HG03439 (cell line): ENCODE data around the gene ATRN.

Experiments
- ATAC-seq: cut with Tn5 transposase; IDR thresholded peaks from one replicate; pipeline ENCODE4 v1.9.1; 2021; ENCODE audit warnings: mild to moderate bottlenecking, moderate library complexity; ENCODE audit not compliant: unreplicated experiment

ATRN gene

GRCh38 chr20:3653921-3654320 is 183.1 kb downstream of the ATRN start:
- no peak for ATAC-seq

- no peak for ATAC-seq
Measured at GRCh38 chr20:3654326-3655130, 183.7 kb downstream of the ATRN start.

GRCh38 chr20:3655131-3655405 is 184.2 kb downstream of the ATRN start:
- no peak for ATAC-seq

- ATAC-seq = no peak
Measured at GRCh38 chr20:3658019-3658715, 187.3 kb downstream of the ATRN start.

- ATAC-seq = peak; percentile 84
Measured at GRCh38 chr20:3658716-3659491, 188.1 kb downstream of the ATRN start.

GRCh38 chr20:3659492-3660261 is 188.9 kb downstream of the ATRN start:
- no peak for ATAC-seq

GRCh38 chr20:3660262-3661059 is 189.6 kb downstream of the ATRN start:
- no peak for ATAC-seq

- no peak for ATAC-seq
Measured at GRCh38 chr20:3661060-3661813, 190.4 kb downstream of the ATRN start.

GRCh38 chr20:3661814-3662665 is 191.2 kb downstream of the ATRN start:
- ATAC-seq = no peak

GRCh38 chr20:3663031-3663701 is 192.3 kb downstream of the ATRN start, which contains the start of gene GFRA4:
GFRA4 (minus strand) TSS chr20:3663399; CDS start chr20:3663399, 0 bp downstream.
- no peak for ATAC-seq

- ATAC-seq = no peak
Measured at GRCh38 chr20:3663858-3664257, 193.0 kb downstream of the ATRN start.

GRCh38 chr20:3667434-3668037 is 196.7 kb downstream of the ATRN start:
- ATAC-seq = no peak

GRCh38 chr20:3669710-3670367 is 199.0 kb downstream of the ATRN start:
- no peak for ATAC-seq

GRCh38 chr20:3670511-3670910 is 199.7 kb downstream of the ATRN start:
- no peak for ATAC-seq

GRCh38 chr20:3670945-3671344 is 200.1 kb downstream of the ATRN start:
- ATAC-seq = no peak

- no peak for ATAC-seq
Measured at GRCh38 chr20:3671986-3672546, 201.2 kb downstream of the ATRN start.
